A549 (cell line): ENCODE results near the gene ST6GAL1. TPM values are rescaled to one million over a fixed set of nuclear protein-coding genes. Genes with fewer than 3 reads are reported as not detected.

ENCODE experiments used
- ATAC-seq, 2 experiments: fragments of 200-7000 bp in 1 of 2; fragments of >200 bp in 1 of 2; cut with Nextera tagmentation in 1 of 2; cut with Tn5 transposase in 1 of 2; 3 replicates each; pipeline versions ENCODE4 v1.8.0 to v1.9.1; 2018 to 2020; ENCODE audit warnings: mild to moderate bottlenecking in 1 of 2, moderate library complexity in 1 of 2
- CTCF ChIA-PET: fragments of 300-600 bp; sonication (Branson Sonifier 250); formaldehyde crosslinking; extraction: SDS; loops from one replicate; lab custom pipeline; 2021; ENCODE audit warnings: antibody characterized with exemption, inconsistent platforms; lab: Yijun Ruan, JAX
- POLR2A ChIA-PET: fragments of 350-600 bp; formaldehyde crosslinking; extraction: SDS; loops from one replicate; lab custom pipeline; 2021; ENCODE audit warnings: antibody characterized with exemption, inconsistent platforms; lab: Yijun Ruan, JAX
- DNase-seq, 2 experiments: peaks; one replicate each; pipeline versions ENCODE4 v3.0.0 to v3.0.0-alpha.2; 2011 to 2016; ENCODE audit warnings: low read depth in 1 of 2, low spot score in 1 of 2
- FAIRE-seq: peaks from 2 replicates; lab custom pipeline; 2011; peaks lifted over from hg19 to GRCh38; lab: Jason Lieb, UNC
- H3K27ac ChIP-seq, 2 experiments: fragments of >200 bp; sonication (Bioruptor Twin); formaldehyde crosslinking; 3 replicates each; pipeline ENCODE4 v1.5.1; 2016 to 2017
- H3K4me1 ChIP-seq: fragments of >200 bp; sonication (Bioruptor Twin); formaldehyde crosslinking; 3 replicates; pipeline ENCODE4 v1.6.1; 2016
- H3K4me2 ChIP-seq: fragments of >200 bp; sonication (Bioruptor Twin); formaldehyde crosslinking; 3 replicates; pipeline ENCODE4 v1.6.1; 2016
- H3K4me3 ChIP-seq: fragments of >200 bp; sonication (Bioruptor Twin); formaldehyde crosslinking; 3 replicates; pipeline ENCODE4 v1.5.1; 2016
- H3K9me3 ChIP-seq: fragments of >200 bp; sonication (Bioruptor Twin); formaldehyde crosslinking; 3 replicates; pipeline ENCODE4 v1.6.1; 2016
- ATOH8 ChIP-seq: fragments of 250-450 bp; sonication (Bioruptor Pico); IDR thresholded peaks from 2 replicates; pipeline ENCODE4 v1.5.0; 2020; ENCODE audit warnings: low read depth, mild to moderate bottlenecking, moderate library complexity
- CBX2 ChIP-seq: fragments of 200-600 bp; sonication (generic); IDR thresholded peaks from 2 replicates; pipeline ENCODE4 v1.6.1; 2016; ENCODE audit warnings: low read depth, mild to moderate bottlenecking, borderline replicate concordance
- CEBPB ChIP-seq, 2 experiments: fragments of >200 bp in 1 of 2; sonication (Bioruptor Twin) in 1 of 2; formaldehyde crosslinking in 1 of 2; IDR thresholded peaks; 2 replicates each; pipeline ENCODE4 v1.6.1; 2012 to 2016
- CHD2 ChIP-seq: fragments of 150-350 bp; IDR thresholded peaks from 2 replicates; pipeline ENCODE4 v1.6.1; 2014; ENCODE audit warnings: low read length; ENCODE audit not compliant: partially characterized antibody
- CTCF ChIP-seq: fragments of >200 bp; sonication (Bioruptor Twin); formaldehyde crosslinking; IDR thresholded peaks from 3 replicates; pipeline ENCODE4 v1.5.1; 2016
- EHMT2 ChIP-seq: fragments of 200-600 bp; sonication (generic); IDR thresholded peaks from 2 replicates; pipeline ENCODE4 v1.6.1; 2016; ENCODE audit warnings: antibody characterized with exemption, low read depth, mild to moderate bottlenecking, moderate library complexity
- FOSL2 ChIP-seq, 2 experiments: fragments of 450-650 bp in 1 of 2; fragments of >200 bp in 1 of 2; sonication (Bioruptor Twin) in 1 of 2; formaldehyde crosslinking; IDR thresholded peaks; 2 replicates each; pipeline versions ENCODE4 v1.5.0 to v1.6.1; 2016 to 2020; ENCODE audit warnings: mild to moderate bottlenecking in 1 of 2, moderate library complexity in 1 of 2
- JUNB ChIP-seq: fragments of >200 bp; sonication (Bioruptor Twin); formaldehyde crosslinking; IDR thresholded peaks from 2 replicates; pipeline ENCODE4 v1.6.1; 2016
- MAZ ChIP-seq: fragments of 150-350 bp; IDR thresholded peaks from 2 replicates; pipeline ENCODE4 v1.6.1; 2014; ENCODE audit warnings: antibody characterized with exemption, low read depth, low read length, borderline replicate concordance
- PHF8 ChIP-seq: fragments of 200-600 bp; sonication (generic); IDR thresholded peaks from 2 replicates; pipeline ENCODE4 v1.6.1; 2016; ENCODE audit warnings: low read depth, mild to moderate bottlenecking, antibody characterized with exemption, moderate library complexity, borderline replicate concordance
- RAD21 ChIP-seq, 2 experiments: fragments of >200 bp in 1 of 2; sonication (Bioruptor Twin) in 1 of 2; formaldehyde crosslinking in 1 of 2; IDR thresholded peaks in 1 of 2; conservative IDR thresholded peaks in 1 of 2; 2 replicates in 1 of 2; 3 replicates in 1 of 2; pipeline ENCODE4 v1.6.1; 2012 to 2018; ENCODE audit warnings: inconsistent platforms in 1 of 2
- SMC3 ChIP-seq: fragments of >200 bp; sonication (Bioruptor Twin); formaldehyde crosslinking; IDR thresholded peaks from 3 replicates; pipeline ENCODE4 v1.6.1; 2018; ENCODE audit warnings: inconsistent platforms
- USF2 ChIP-seq: fragments of 450-650 bp; IDR thresholded peaks from 2 replicates; pipeline ENCODE4 v1.6.1; 2014; ENCODE audit warnings: antibody characterized with exemption
- ZSCAN20 ChIP-seq: fragments of 250-450 bp; sonication (Bioruptor Pico); IDR thresholded peaks from 2 replicates; pipeline ENCODE4 v1.8.0; 2022; ENCODE audit warnings: mild to moderate bottlenecking, moderate library complexity
- WGBS: methylation state at CpG from one replicate; pipeline ENCODE4 v1.1.6; 2017; ENCODE audit errors: missing lambda C conversion rate; 5-methylcytosine and 5-hydroxymethylcytosine counted together
- polyA plus RNA-seq, 4 experiments: library from polyadenylated mRNA; depleted of rRNA in 3 of 4; stranded (reverse); fragments of >200 nt; fragmentation: RNase III in 1 of 4; extraction: RNeasy Plus Mini Kit Qiagen cat#74134 plus additional on column Dnase treatment in 1 of 4; gene quantifications; 2 replicates in 3 of 4; 3 replicates in 1 of 4; pipeline ENCODE4 v1.2.3, GENCODE V29; 2011 to 2017
- TF ChIP-seq, protein P1 (sequence below): fragments of 250-450 bp; sonication (Bioruptor Pico); IDR thresholded peaks from 2 replicates; pipeline ENCODE4 v1.5.0; 2021; ENCODE audit warnings: mild to moderate bottlenecking, moderate library complexity, borderline replicate concordance

The ST6GAL1 gene
- polyA plus RNA-seq, 2 of the 4 experiments (the other 2 are of a cell fraction), result 3.9 to 6.5 TPM

DNA sequence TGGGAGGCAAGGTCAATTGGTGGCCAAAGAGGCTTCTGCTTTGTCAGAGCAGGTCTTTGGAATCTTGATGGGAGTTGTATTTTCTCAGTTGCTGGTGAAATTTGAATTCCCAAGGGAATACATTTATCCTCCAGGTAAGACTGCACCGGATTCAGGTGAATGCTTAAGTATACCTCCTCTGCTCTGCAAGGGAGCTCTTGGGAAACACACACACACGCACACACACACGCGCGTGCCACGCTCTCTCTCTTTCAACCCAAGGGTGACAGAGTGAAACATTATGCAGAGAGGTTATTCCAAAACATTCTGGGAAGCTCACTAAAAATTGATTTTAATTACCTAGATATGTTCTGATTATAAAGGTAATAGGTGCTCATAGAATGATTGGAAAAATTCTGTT is 33.7 kb downstream of the ST6GAL1 start:
- Histone ChIP-seq H3K4me2 (no peak overlapping the region), H3K4me1 (no peaks in the 10 kb centered on the region), H3K4me3 (no peak overlapping the region), H3K9me3 (no peaks in the 10 kb centered on the region), H3K27ac (no peak overlapping the region)
- CTCF ChIA-PET, result interaction anchor here (1.2 kb wide), 1 partner anchor 10 kb away, joined by 3 read pairs; no protein-coding TSS in a partner anchor
- DNase-seq (no peak), ATAC-seq (no peak), FAIRE-seq (no peak)
- TF ChIP-seq ATOH8, result no peak
- TF ChIP-seq CEBPB (IDR thresholded peaks at IDR 0.05), result no peak
- WGBS, result 97% methylated on average over 6 of the region's 6 CpGs
- POLR2A ChIA-PET, result no interaction called here

DNA sequence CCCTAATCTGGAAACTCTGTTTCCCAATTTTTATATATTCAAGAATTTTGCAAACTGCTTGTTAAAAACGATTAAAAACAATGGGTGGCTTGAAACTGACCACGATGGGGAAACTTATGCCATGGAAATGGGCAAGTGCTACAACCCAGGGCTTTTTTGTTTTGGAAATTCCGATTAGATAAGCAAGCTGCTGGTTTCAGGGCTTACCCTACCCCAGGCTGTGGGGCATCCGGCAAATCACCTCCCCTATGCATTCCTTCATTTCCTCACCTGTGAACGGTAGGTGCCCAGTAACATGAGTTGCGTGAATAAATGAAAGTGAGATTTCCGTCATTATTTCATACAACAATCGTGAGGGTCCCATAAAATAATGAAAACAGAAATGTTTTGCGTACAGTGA is 34.3 kb downstream of the ST6GAL1 start:
- ATAC-seq (no peak), FAIRE-seq (no peak), DNase-seq (no peak)
- no peak overlapping the region for H3K4me2 ChIP-seq
- no peak overlapping the region for H3K4me3 ChIP-seq
- ChIA-PET POLR2A (no interaction called here), CTCF (interaction anchor here (1.6 kb wide), 1 partner anchor 200 kb away, joined by 3 read pairs; no protein-coding TSS in a partner anchor)
- WGBS, result 76% methylated on average over 9 of the region's 9 CpGs
- H3K4me1 ChIP-seq, result no peaks in the 10 kb centered on the region
- no peak overlapping the region for H3K27ac ChIP-seq
- TF ChIP-seq FOSL2 (IDR thresholded peaks at IDR 0.05), result no peak
- TF ChIP-seq FOSL2 (CRISPR knock-in tag; IDR thresholded peaks at IDR 0.05), result no peak
- no peak for TF ChIP-seq PHF8
- TF ChIP-seq CHD2, result no peak
- TF ChIP-seq CTCF, result no peak
- no peak for TF ChIP-seq ATOH8
- no peak for TF ChIP-seq CBX2
- TF ChIP-seq, protein P1, sequence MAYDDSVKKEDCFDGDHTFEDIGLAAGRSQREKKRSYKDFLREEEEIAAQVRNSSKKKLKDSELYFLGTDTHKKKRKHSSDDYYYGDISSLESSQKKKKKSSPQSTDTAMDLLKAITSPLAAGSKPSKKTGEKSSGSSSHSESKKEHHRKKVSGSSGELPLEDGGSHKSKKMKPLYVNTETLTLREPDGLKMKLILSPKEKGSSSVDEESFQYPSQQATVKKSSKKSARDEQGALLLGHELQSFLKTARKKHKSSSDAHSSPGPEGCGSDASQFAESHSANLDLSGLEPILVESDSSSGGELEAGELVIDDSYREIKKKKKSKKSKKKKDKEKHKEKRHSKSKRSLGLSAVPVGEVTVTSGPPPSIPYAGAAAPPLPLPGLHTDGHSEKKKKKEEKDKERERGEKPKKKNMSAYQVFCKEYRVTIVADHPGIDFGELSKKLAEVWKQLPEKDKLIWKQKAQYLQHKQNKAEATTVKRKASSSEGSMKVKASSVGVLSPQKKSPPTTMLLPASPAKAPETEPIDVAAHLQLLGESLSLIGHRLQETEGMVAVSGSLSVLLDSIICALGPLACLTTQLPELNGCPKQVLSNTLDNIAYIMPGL (CRISPR knock-in tag), result no peak
- no peak for TF ChIP-seq RAD21 (conservative IDR thresholded peaks at IDR 0.05 in 1 of 2, IDR thresholded peaks at IDR 0.05 in 1 of 2)
- TF ChIP-seq SMC3, result no peak
- TF ChIP-seq EHMT2, result no peak
- no peak for TF ChIP-seq USF2
- no peak for TF ChIP-seq MAZ
- TF ChIP-seq ZSCAN20 (CRISPR knock-in tag), result no peak
- no peak for TF ChIP-seq JUNB
- no peaks in the 10 kb centered on the region for H3K9me3 ChIP-seq
